AG04449 (cell line): Measurements from ENCODE around the gene VPS13D.

Source experiments
- CTCF ChIA-PET: fragments of 350-600 bp; formaldehyde crosslinking; extraction: SDS; loops from one replicate; lab custom pipeline; 2021; ENCODE audit warnings: antibody characterized with exemption; lab: Yijun Ruan, JAX
- POLR2A ChIA-PET: fragments of 400-600, 350-600 bp; formaldehyde crosslinking; extraction: SDS; loops from one replicate; lab custom pipeline; 2020; ENCODE audit warnings: antibody characterized with exemption, inconsistent platforms; lab: Yijun Ruan, JAX
- DNase-seq: peaks from one replicate; pipeline ENCODE4 v3.0.0-alpha.2; 2010; ENCODE audit warnings: low read depth, low spot score
- H3K4me3 ChIP-seq: 2 replicates; pipeline ENCODE4 v1.5.1; 2011; ENCODE audit warnings: low read depth, mild to moderate bottlenecking, control low read depth, low read length
- CTCF ChIP-seq: IDR thresholded peaks from one replicate; pipeline ENCODE4 v1.5.1; 2011; ENCODE audit warnings: mild to moderate bottlenecking, moderate library complexity, low read length, control low read depth, inconsistent platforms; ENCODE audit not compliant: insufficient read depth; ENCODE audit errors: missing control alignments

The VPS13D gene

DNA sequence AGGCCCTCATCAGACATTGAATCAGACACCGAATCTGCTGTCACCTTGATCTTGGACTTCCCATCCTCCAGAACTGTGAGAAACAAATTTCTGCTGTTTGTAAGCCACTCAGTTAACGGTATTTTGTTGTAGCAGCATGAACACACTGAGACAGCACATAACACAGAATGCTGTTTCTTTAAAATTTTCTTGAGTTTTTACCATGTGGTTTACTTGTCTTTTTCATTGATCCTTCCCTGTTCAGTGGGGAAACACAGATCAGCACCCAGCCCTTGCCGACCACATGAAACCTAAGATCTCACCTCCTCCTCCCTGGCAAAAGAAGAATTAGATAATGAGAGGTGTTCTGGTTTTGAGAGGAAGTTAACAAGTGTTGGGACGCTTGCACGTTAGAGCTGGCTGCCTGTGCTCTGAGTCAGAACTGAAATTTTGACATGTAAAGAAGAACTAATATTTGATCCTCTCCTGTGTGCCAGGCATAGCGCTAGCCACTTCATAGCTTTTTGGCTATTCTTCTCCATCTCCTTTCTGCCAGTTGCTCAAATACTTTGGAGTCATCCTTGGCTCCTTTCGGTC is 208.6 kb downstream of the VPS13D start:
- CTCF ChIA-PET = interaction anchor here (1.4 to 1.9 kb wide), 2 partner anchors 9 to 31 kb away, joined by 4 to 5 read pairs; no protein-coding TSS in a partner anchor
- DNase-seq = no peak
- POLR2A ChIA-PET = no interaction called here
- no peak for TF ChIP-seq CTCF
- no peak overlapping the region for H3K4me3 ChIP-seq

DNA sequence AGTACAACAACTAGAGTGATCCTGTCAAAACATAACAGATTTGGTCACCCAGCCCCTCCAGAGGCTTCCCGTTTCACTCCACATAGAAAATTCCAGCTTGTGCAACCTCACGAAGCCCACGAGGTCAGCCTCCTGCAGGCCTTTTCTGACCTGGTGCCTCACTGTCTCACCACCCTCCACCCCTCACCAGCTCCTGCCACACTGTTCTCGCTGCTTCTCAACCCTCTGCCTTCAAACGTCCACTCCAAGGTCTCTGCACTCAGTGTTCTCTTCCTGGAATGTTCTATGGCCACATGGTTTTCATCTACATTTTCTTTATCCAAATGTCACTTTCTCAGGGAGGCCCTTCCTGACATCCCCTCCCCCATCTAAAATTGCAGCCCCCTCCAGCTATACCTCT is 209.2 kb downstream of the VPS13D start:
- DNase-seq = no peak
- CTCF ChIA-PET = interaction anchor here (1.0 to 1.9 kb wide), 4 partner anchors 8 to 32 kb away, joined by 3 to 5 read pairs (median 4); no protein-coding TSS in a partner anchor
- POLR2A ChIA-PET = no interaction called here

DNA sequence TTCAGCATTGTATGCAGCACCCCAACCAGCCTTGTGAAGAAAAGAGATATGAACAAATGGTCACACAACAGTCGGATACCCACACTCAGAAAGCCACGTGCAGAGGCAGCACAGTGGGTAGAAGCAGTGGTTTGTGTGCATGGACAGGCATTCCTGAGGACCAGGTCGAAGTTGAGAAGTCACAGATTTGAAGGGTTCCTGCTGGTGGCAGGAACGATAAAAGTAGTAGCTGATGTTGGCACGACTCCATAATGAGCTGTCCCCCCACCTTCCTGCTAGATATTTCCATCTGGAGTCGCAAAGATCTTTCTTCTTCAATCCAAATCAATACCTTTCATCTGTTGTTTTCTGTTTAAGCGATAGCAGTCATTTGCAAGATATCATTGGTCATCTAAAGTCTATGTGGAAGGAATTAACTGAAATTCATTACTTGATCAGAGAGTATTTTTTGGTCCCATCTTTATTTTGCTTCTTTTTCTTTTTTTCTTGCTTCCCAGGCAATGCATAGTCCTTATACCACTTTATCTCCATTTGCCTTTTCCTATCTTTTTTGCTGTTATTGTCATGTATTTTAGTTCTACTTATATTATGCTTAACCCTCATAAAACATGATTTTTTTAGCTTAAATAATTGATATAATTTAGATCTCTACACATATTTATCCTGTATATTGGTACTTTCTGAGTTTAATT is 211.7 kb downstream of the VPS13D start:
- DNase-seq = no peak
- POLR2A ChIA-PET = no interaction called here
- no peak for TF ChIP-seq CTCF
- CTCF ChIA-PET = interaction anchor here (1.0 to 1.5 kb wide), 3 partner anchors 24 to 179 kb away, joined by 3 to 4 read pairs (median 4); no protein-coding TSS in a partner anchor
- no peak overlapping the region for H3K4me3 ChIP-seq

More for the DNA sequence above, 209.2 kb downstream of the VPS13D start:
- TF ChIP-seq CTCF = no peak
- H3K4me3 ChIP-seq = no peak overlapping the region

- H3K4me3 ChIP-seq = no peak overlapping the region
- no peak for TF ChIP-seq CTCF
- no peak for DNase-seq
- ChIA-PET POLR2A (interaction anchor here (0.6 kb wide), 1 partner anchor 9 kb away, joined by 3 read pairs; no protein-coding TSS in a partner anchor), CTCF (interaction anchor here (1.0 to 1.1 kb wide), 3 partner anchors 18 to 179 kb away, joined by 3 to 4 read pairs (median 3); no protein-coding TSS in a partner anchor)
Observed at GRCh38 chr1:12442217-12442616, 212.4 kb downstream of the VPS13D start.

GRCh38 chr1:12443151-12443550 is 213.3 kb downstream of the VPS13D start:
- no peak for TF ChIP-seq CTCF
- POLR2A ChIA-PET = no interaction called here
- no peak for DNase-seq
- H3K4me3 ChIP-seq = no peak overlapping the region
- CTCF ChIA-PET = interaction anchor here (1.0 kb wide), 1 partner anchor 19 kb away, joined by 3 read pairs; no protein-coding TSS in a partner anchor

DNA sequence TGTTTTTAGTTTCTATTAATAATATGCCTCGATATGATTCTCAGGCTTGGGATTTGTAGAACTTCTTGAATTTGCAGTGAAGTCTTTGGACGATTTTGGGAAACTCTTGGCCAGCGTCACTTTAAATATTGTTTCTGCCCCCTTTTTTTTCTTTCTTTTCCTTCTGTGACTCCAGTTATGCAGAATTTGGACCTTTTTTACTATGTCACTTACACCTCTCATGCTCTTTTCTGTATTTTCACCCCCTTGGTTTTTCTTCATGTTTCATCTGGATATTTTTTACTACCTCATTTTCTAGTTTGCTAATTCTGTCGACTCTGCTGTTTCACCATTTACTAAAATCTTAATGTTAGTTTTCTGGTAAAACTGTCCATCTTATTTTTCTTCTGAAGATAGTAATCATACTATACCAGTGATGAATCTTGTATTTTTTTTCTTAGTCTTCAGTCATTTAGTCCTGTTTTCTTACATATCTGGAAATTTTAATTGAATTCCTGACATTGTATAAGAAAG is 214.6 kb downstream of the VPS13D start:
- TF ChIP-seq CTCF = no peak
- CTCF ChIA-PET = no interaction called here
- no peak for DNase-seq
- POLR2A ChIA-PET = no interaction called here
- H3K4me3 ChIP-seq = no peak overlapping the region
